ENCODE results near the gene PFDN6. TPM values are rescaled to one million over a fixed set of nuclear protein-coding genes. Genes with fewer than 3 reads are reported as not detected.

PFDN6 gene
- total and polyA plus RNA-seq, 9 of the 15 experiments (the other 6 are each of a cell fraction or from before 2014, with no cell fraction given): 6.8 to 475 (median 216) TPM

- no peak for TF ChIP-seq ZNF512 (tag; IDR thresholded peaks at IDR 0.05)
- no peak for TF ChIP-seq HDAC1 (IDR thresholded peaks at IDR 0.05)
- no peak for TF ChIP-seq XRCC3 (IDR thresholded peaks at IDR 0.05)
- TF ChIP-seq FOXK1 (CRISPR knock-in tag; IDR thresholded peaks at IDR 0.05; ENCODE audit: borderline replicate concordance): peak; percentile 38; the same call in 1 of the 2 replicates
- no peak for TF ChIP-seq HOMEZ (CRISPR knock-in tag; IDR thresholded peaks at IDR 0.05)
- TF ChIP-seq ATF7 (IDR thresholded peaks at IDR 0.05): no peak
- TF ChIP-seq AFF1 (IDR thresholded peaks at IDR 0.05; ENCODE audit: low read depth in 1 of 2, partially characterized antibody in 2 of 2): peak in 1 of 2 experiments; percentile 24
- TF ChIP-seq CEBPB (tag; IDR thresholded peaks at IDR 0.05): no peak
- TF ChIP-seq ZNF696 (CRISPR knock-in tag; conservative IDR thresholded peaks at IDR 0.05): peak; percentile 63; the same call in 1 of the 2 replicates
- TF ChIP-seq E2F4 (CRISPR knock-in tag; IDR thresholded peaks at IDR 0.05; ENCODE audit: low read depth): no peak
- no peak for TF ChIP-seq GABPA (tag; conservative IDR thresholded peaks at IDR 0.05; ENCODE audit: low read depth)
- no peak for TF ChIP-seq CREBBP (IDR thresholded peaks at IDR 0.05; ENCODE audit: low read depth, low read length)
- no peak for TF ChIP-seq STAG1 (CRISPR knock-in tag; IDR thresholded peaks at IDR 0.05; ENCODE audit: borderline replicate concordance)
- no peak for TF ChIP-seq SNAPC5 (CRISPR knock-in tag; IDR thresholded peaks at IDR 0.05)
- TF ChIP-seq RBBP5 (IDR thresholded peaks at IDR 0.05; ENCODE audit: borderline replicate concordance, insufficient read depth, low read length, poor library complexity, severe bottlenecking): no peak
- no peak; the same call in 1 of the 2 replicates for TF ChIP-seq POLR2H (tag; IDR thresholded peaks at IDR 0.05; ENCODE audit: low read depth)
- 0 out of 2 replicates have a peak, but pooled peaks have one; percentile 64 for TF ChIP-seq ZNF408 (CRISPR knock-in tag; IDR thresholded peaks at IDR 0.05; ENCODE audit: low read depth)
- no peak for TF ChIP-seq ZC3H11A (IDR thresholded peaks at IDR 0.05; ENCODE audit: low read depth, low read length)
- TF ChIP-seq ZNF12 (CRISPR knock-in tag; IDR thresholded peaks at IDR 0.05): no peak
- no peak for TF ChIP-seq E2F5 (CRISPR knock-in tag; IDR thresholded peaks at IDR 0.05)
Measured at GRCh38 chr6:33276581-33276863, 12.9 kb upstream of the PFDN6 start (continued).

Data from K562 (cell line).